H1 (cell line): Measurements from ENCODE around the gene LMX1A. TPM values are rescaled to one million over a fixed set of nuclear protein-coding genes. Genes with fewer than 3 reads are reported as not detected.
A peak's percentile ranks its signal among the peaks of the same experiment; 100 is the strongest.

Experiments used
- CTCF ChIA-PET: fragments of 300-600 bp; sonication (Branson Sonifier 250); formaldehyde crosslinking; loops from one replicate; lab custom pipeline; 2021; ENCODE audit not compliant: partially characterized antibody; lab: Charles Lee
- POLR2A ChIA-PET: fragments of 300-600 bp; sonication (Branson Sonifier 250); formaldehyde crosslinking; loops from one replicate; lab custom pipeline; 2021; ENCODE audit warnings: inconsistent platforms; ENCODE audit not compliant: partially characterized antibody; lab: Charles Lee
- DNase-seq, 2 experiments: peaks; one replicate each; pipeline versions ENCODE4 v3.0.0 to v3.0.0-alpha.2; 2010 to 2022; ENCODE audit warnings: low spot score in 2 of 2, low read depth in 1 of 2, mixed read lengths in 1 of 2
- FAIRE-seq: peaks from 2 replicates; lab custom pipeline; 2011; peaks lifted over from hg19 to GRCh38; lab: Jason Lieb, UNC
- H2AFZ ChIP-seq: 2 replicates; pipeline ENCODE4 v1.8.1; 2012; ENCODE audit warnings: low read length, inconsistent platforms
- H2AK5ac ChIP-seq: 2 replicates; pipeline ENCODE4 v1.6.1; 2013; ENCODE audit warnings: low read depth, low read length
- H2BK120ac ChIP-seq: replicated peaks from 2 replicates; pipeline ENCODE3; 2013; ENCODE audit warnings: low read depth, low read length, inconsistent platforms
- H2BK12ac ChIP-seq: 2 replicates; pipeline ENCODE4 v1.6.1; 2013; ENCODE audit warnings: low read depth, low read length
- H2BK15ac ChIP-seq: 2 replicates; pipeline ENCODE4 v1.6.1; 2013; ENCODE audit warnings: low read length
- H2BK20ac ChIP-seq: 2 replicates; pipeline ENCODE4 v1.6.1; 2013; ENCODE audit warnings: low read length
- H2BK5ac ChIP-seq: 2 replicates; pipeline ENCODE4 v1.6.1; 2013; ENCODE audit warnings: low read depth, low read length
- H3K14ac ChIP-seq: 2 replicates; pipeline ENCODE4 v1.6.1; 2013; ENCODE audit warnings: inconsistent platforms; ENCODE audit not compliant: insufficient read length
- H3K18ac ChIP-seq: 2 replicates; pipeline ENCODE4 v1.6.1; 2013; ENCODE audit warnings: low read length; ENCODE audit errors: extremely low read depth
- H3K23ac ChIP-seq: 2 replicates; pipeline ENCODE4 v1.6.1; 2013; ENCODE audit warnings: inconsistent platforms; ENCODE audit not compliant: insufficient read length
- H3K23me2 ChIP-seq: 2 replicates; pipeline ENCODE4 v1.6.1; 2013; ENCODE audit warnings: low read depth, low read length
- H3K27ac ChIP-seq: 2 replicates; pipeline ENCODE4 v1.6.1; 2011; ENCODE audit warnings: low read depth, low read length, inconsistent platforms
- H3K27me3 ChIP-seq, 4 experiments: replicated peaks in 1 of 4; 1 replicate in 1 of 4; 2 replicates in 3 of 4; pipeline versions ENCODE4 v1.6.1 to v1.8.1; 2011 to 2013; ENCODE audit warnings: low read length in 3 of 4, mild to moderate bottlenecking in 3 of 4, inconsistent platforms in 2 of 4, mixed read lengths in 2 of 4, moderate library complexity in 1 of 4; ENCODE audit not compliant: control insufficient read depth in 3 of 4, insufficient read depth in 3 of 4; ENCODE audit errors: extremely low read depth in 1 of 4
- H3K36me3 ChIP-seq, 4 experiments: 2 replicates each; pipeline versions ENCODE4 v1.6.1 to v1.8.1; 2011 to 2013; ENCODE audit warnings: mild to moderate bottlenecking in 4 of 4, low read length in 3 of 4, moderate library complexity in 2 of 4, control low read depth in 1 of 4, inconsistent platforms in 1 of 4; ENCODE audit not compliant: insufficient read depth in 4 of 4, control insufficient read depth in 2 of 4
- H3K4ac ChIP-seq: replicated peaks from 2 replicates; pipeline ENCODE3; 2013; ENCODE audit warnings: low read length, low read depth, mixed read lengths, inconsistent platforms; ENCODE audit not compliant: insufficient read length
- H3K4me1 ChIP-seq, 4 experiments: replicated peaks in 1 of 4; 1 replicate in 1 of 4; 2 replicates in 3 of 4; pipeline versions ENCODE4 v1.6.1 to v1.8.1; 2011 to 2013; ENCODE audit warnings: low read length in 3 of 4, inconsistent platforms in 2 of 4, mixed read lengths in 1 of 4; ENCODE audit not compliant: insufficient read depth in 4 of 4, control insufficient read depth in 3 of 4
- H3K4me2 ChIP-seq, 2 experiments: 2 replicates each; pipeline versions ENCODE4 v1.6.1 to v1.8.1; 2011 to 2013; ENCODE audit warnings: low read depth in 2 of 2, low read length in 2 of 2, control low read depth in 1 of 2, inconsistent platforms in 1 of 2, mild to moderate bottlenecking in 1 of 2; ENCODE audit not compliant: insufficient read depth in 1 of 2
- H3K4me3 ChIP-seq, 4 experiments: fragments of 200-600, 300-600 bp in 1 of 4; sonication (generic), shearing (Covaris generic), sonication (Bioruptor Twin) in 1 of 4; 2 replicates each; pipeline versions ENCODE4 v1.5.1 to v1.8.1; 2011 to 2016; ENCODE audit warnings: low read length in 4 of 4, low read depth in 3 of 4, control low read depth in 2 of 4, inconsistent platforms in 2 of 4, mild to moderate bottlenecking in 2 of 4, mixed read lengths in 1 of 4, moderate library complexity in 1 of 4; ENCODE audit not compliant: insufficient read depth in 2 of 4; ENCODE audit errors: extremely low read depth in 1 of 4
- H3K56ac ChIP-seq: replicated peaks from 2 replicates; pipeline ENCODE3; 2013; ENCODE audit warnings: low read depth, mild to moderate bottlenecking, mixed read lengths, low read length, inconsistent platforms; ENCODE audit not compliant: insufficient read length
- H3K79me1 ChIP-seq: 2 replicates; pipeline ENCODE4 v1.6.1; 2013; ENCODE audit warnings: low read depth, low read length, control low read depth
- H3K79me2 ChIP-seq, 2 experiments: 2 replicates each; pipeline versions ENCODE4 v1.6.1 to v1.8.1; 2012 to 2013; ENCODE audit warnings: low read length in 2 of 2, mild to moderate bottlenecking in 2 of 2, inconsistent platforms in 1 of 2; ENCODE audit not compliant: insufficient read depth in 2 of 2, control insufficient read depth in 1 of 2
- H3K9ac ChIP-seq, 4 experiments: replicated peaks in 1 of 4; 1 replicate in 1 of 4; 2 replicates in 3 of 4; pipeline versions ENCODE4 v1.6.1 to v1.8.1; 2011 to 2013; ENCODE audit warnings: low read depth in 3 of 4, low read length in 3 of 4, control low read depth in 2 of 4, mild to moderate bottlenecking in 2 of 4, moderate library complexity in 2 of 4, inconsistent platforms in 1 of 4; ENCODE audit errors: extremely low read depth in 1 of 4
- H3K9me3 ChIP-seq, 2 experiments: 2 replicates each; pipeline versions ENCODE4 v1.6.1 to v1.8.1; 2012 to 2013; ENCODE audit warnings: mild to moderate bottlenecking in 2 of 2, moderate library complexity in 2 of 2, control low read depth in 1 of 2, inconsistent platforms in 1 of 2, low read depth in 1 of 2, low read length in 1 of 2, mixed read lengths in 1 of 2; ENCODE audit not compliant: insufficient read depth in 2 of 2
- H4K20me1 ChIP-seq, 2 experiments: replicated peaks in 1 of 2; 2 replicates each; pipeline versions ENCODE3 to v1.8.1; 2011 to 2013; ENCODE audit warnings: inconsistent platforms in 2 of 2, low read length in 2 of 2, mild to moderate bottlenecking in 1 of 2; ENCODE audit not compliant: insufficient read depth in 2 of 2, control insufficient read depth in 1 of 2
- H4K5ac ChIP-seq: 2 replicates; pipeline ENCODE4 v1.6.1; 2013; ENCODE audit warnings: low read length, low read depth, mixed read lengths, inconsistent platforms; ENCODE audit not compliant: insufficient read length
- H4K8ac ChIP-seq: 2 replicates; pipeline ENCODE4 v1.8.0; 2013; ENCODE audit warnings: mild to moderate bottlenecking, moderate library complexity, low read length, inconsistent platforms; ENCODE audit not compliant: insufficient read depth; ENCODE audit errors: extremely low read depth
- H4K91ac ChIP-seq: replicated peaks from 2 replicates; pipeline ENCODE3; 2013; ENCODE audit warnings: low read length, mixed read lengths, inconsistent platforms; ENCODE audit not compliant: insufficient read length
- CTCF ChIP-seq, 3 experiments: IDR thresholded peaks; 1 replicate in 2 of 3; 2 replicates in 1 of 3; pipeline versions ENCODE4 v1.5.1 to v1.6.1; 2011; ENCODE audit warnings: low read length in 3 of 3, mild to moderate bottlenecking in 3 of 3, inconsistent platforms in 2 of 3, low read depth in 1 of 3, moderate library complexity in 1 of 3; ENCODE audit not compliant: insufficient read depth in 1 of 3; ENCODE audit errors: control extremely low read depth in 1 of 3
- E2F6 ChIP-seq: IDR thresholded peaks from 2 replicates; pipeline ENCODE4 v1.6.1; 2012; ENCODE audit warnings: inconsistent platforms
- NANOG ChIP-seq: IDR thresholded peaks from 2 replicates; pipeline ENCODE4 v1.6.1; 2011; ENCODE audit warnings: low read length, low read depth, mild to moderate bottlenecking, inconsistent platforms; ENCODE audit not compliant: insufficient read depth, poor library complexity, severe bottlenecking
- SP4 ChIP-seq: IDR thresholded peaks from 2 replicates; pipeline ENCODE4 v1.6.1; 2012; ENCODE audit warnings: low read length, inconsistent platforms
- WGBS, 2 experiments: shearing (Covaris generic) in 1 of 2; methylation state at CpG; one replicate each; pipeline versions ENCODE4 v1.1.6 to v1.1.7; 2013 to 2015; ENCODE audit warnings: low lambda C conversion rate in 2 of 2, mixed read lengths in 2 of 2, inconsistent platforms in 1 of 2, low coverage in 1 of 2, missing lambda C conversion rate in 1 of 2; ENCODE audit not compliant: insufficient replicate concordance in 2 of 2, insufficient coverage in 1 of 2, insufficient read length in 1 of 2; ENCODE audit errors: extremely low coverage in 1 of 2, missing lambda C conversion rate in 1 of 2; 5-methylcytosine and 5-hydroxymethylcytosine counted together
- polyA plus RNA-seq, 7 experiments: library from polyadenylated mRNA; depleted of rRNA in 3 of 7; stranded (reverse) in 5 of 7; unstranded in 2 of 7; fragments of >200 nt in 5 of 7; fragments of 200-250 nt in 2 of 7; gene quantifications; 1 replicate in 5 of 7; 2 replicates in 1 of 7; 4 replicates in 1 of 7; pipeline versions ENCODE4 v1.2.1 to v1.2.3, GENCODE V29; 2011 to 2013; ENCODE audit warnings: missing spikeins in 2 of 7, mixed read lengths in 2 of 7
- total RNA-seq: library from RNA; stranded (reverse); fragmentation: NEBNext Ultra II Directional; extraction: Animal tissue kit (Norgen Biotek cat#: 25700); gene quantifications from 2 replicates; pipeline ENCODE4 v1.2.1, GENCODE V29; 2021
- TF ChIP-seq, protein P1 (sequence below): IDR thresholded peaks from 2 replicates; pipeline ENCODE4 v1.6.1; 2011; ENCODE audit warnings: low read length, improper control_type of control experiment

Gene LMX1A
- total and polyA plus RNA-seq, 2 of the 8 experiments (the other 6 are each of a cell fraction or from before 2014, with no cell fraction given): not detected

DNA sequence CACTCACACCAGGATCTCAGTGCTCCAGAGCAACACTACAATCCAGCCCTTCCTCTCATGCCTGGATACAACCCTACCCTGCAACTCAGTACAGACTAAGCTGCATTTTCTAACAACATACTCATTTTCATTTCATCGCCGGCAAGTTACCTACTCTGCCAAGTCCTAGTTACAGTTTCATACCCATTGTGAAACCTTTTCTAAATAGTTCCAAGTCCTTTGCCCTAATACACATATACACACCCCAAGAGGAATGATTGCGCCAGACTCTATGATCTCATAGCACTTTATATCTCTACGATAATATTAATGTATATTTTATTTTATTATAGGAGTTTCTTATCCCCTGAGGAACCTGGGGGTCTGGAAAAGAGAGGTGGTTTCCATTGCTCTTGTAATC is 122.4 kb downstream of the LMX1A start:
- H2BK120ac ChIP-seq: no peak overlapping the region
- H3K9ac ChIP-seq: no peak overlapping the region
- WGBS, 2 experiments: 90% methylated on average over 4 of the region's 4 CpGs; no CpG with 5 or more reads in 1 of the 2 experiments
- no peak overlapping the region for H4K91ac ChIP-seq
- no peak overlapping the region for H3K18ac ChIP-seq
- no peak overlapping the region for H4K8ac ChIP-seq
- ChIA-PET CTCF (interaction anchor here (1.0 kb wide), 1 partner anchor 23 kb away, joined by 4 read pairs; no protein-coding TSS in a partner anchor), POLR2A (no interaction called here)
- peaks cover 13 to 58% (median 48%) of the 10 kb centered on the region in 4 experiments for H3K27me3 ChIP-seq
- H3K23ac ChIP-seq: no peak overlapping the region
- H3K27ac ChIP-seq: no peak overlapping the region
- H3K4me3 ChIP-seq: no peak overlapping the region
- H2BK15ac ChIP-seq: no peak overlapping the region
- H3K4me2 ChIP-seq: no peak overlapping the region; a peak in 1 of 4 replicates
- H2AFZ ChIP-seq: no peak overlapping the region
- FAIRE-seq (peak; percentile 7), DNase-seq (no peak)
- no peak overlapping the region for H2BK20ac ChIP-seq
- no peaks in the 10 kb centered on the region for H3K9me3 ChIP-seq
- no peaks in the 10 kb centered on the region for H3K79me2 ChIP-seq
- H2BK5ac ChIP-seq: no peak overlapping the region
- H3K36me3 ChIP-seq: no peaks in the 10 kb centered on the region
- no peaks in the 10 kb centered on the region for H4K20me1 ChIP-seq
- peaks cover 8% of the 10 kb centered on the region; the same call in 1 of the 2 replicates for H3K23me2 ChIP-seq
- no peak overlapping the region for H3K56ac ChIP-seq
- H3K4me1 ChIP-seq: peaks cover 0 to 6% (median 3%) of the 10 kb centered on the region in 4 experiments; a peak in 6 of 7 replicates
- no peak overlapping the region for H3K4ac ChIP-seq
- no peaks in the 10 kb centered on the region for H3K79me1 ChIP-seq
- no peak overlapping the region for H2AK5ac ChIP-seq
- no peak overlapping the region for H4K5ac ChIP-seq
- no peak overlapping the region for H3K14ac ChIP-seq
- TF ChIP-seq, protein P1, sequence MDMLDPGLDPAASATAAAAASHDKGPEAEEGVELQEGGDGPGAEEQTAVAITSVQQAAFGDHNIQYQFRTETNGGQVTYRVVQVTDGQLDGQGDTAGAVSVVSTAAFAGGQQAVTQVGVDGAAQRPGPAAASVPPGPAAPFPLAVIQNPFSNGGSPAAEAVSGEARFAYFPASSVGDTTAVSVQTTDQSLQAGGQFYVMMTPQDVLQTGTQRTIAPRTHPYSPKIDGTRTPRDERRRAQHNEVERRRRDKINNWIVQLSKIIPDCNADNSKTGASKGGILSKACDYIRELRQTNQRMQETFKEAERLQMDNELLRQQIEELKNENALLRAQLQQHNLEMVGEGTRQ: no peak
- TF ChIP-seq E2F6 (no peak), CTCF (IDR thresholded peaks at IDR 0.05; ENCODE audit: control extremely low read depth in 1 of 3, insufficient read depth in 1 of 3, low read depth in 1 of 3, low read length in 3 of 3) (no peak), SP4 (no peak), NANOG (no peak)
- H2BK12ac ChIP-seq: no peak overlapping the region
